NT2/D1 (cell line): Measurements from ENCODE around the gene SLC22A31.
A peak's percentile ranks its signal among the peaks of the same experiment; 100 is the strongest.
"Not testable (repeated sequence)": the region's sequence is repeated elsewhere in the genome, so short reads cannot be mapped to it uniquely, and the experiment has no call there.

ENCODE experiments used
- DNase-seq: peaks from one replicate; pipeline ENCODE4 v3.0.0-alpha.2; 2011; ENCODE audit warnings: low read depth, low spot score
- H3K27me3 ChIP-seq: 2 replicates; pipeline ENCODE4 v1.6.0; 2011; ENCODE audit warnings: mild to moderate bottlenecking; ENCODE audit not compliant: insufficient read length, insufficient read depth
- H3K36me3 ChIP-seq: 2 replicates; pipeline ENCODE4 v1.6.1; 2011; ENCODE audit warnings: mild to moderate bottlenecking, low read length, mixed read lengths; ENCODE audit not compliant: insufficient read depth, insufficient read length
- H3K4me1 ChIP-seq: 2 replicates; pipeline ENCODE4 v1.5.1; 2011; ENCODE audit not compliant: insufficient read depth, insufficient read length
- H3K4me3 ChIP-seq: 2 replicates; pipeline ENCODE4 v1.5.1; 2011; ENCODE audit warnings: low read depth; ENCODE audit not compliant: insufficient read length
- H3K9ac ChIP-seq: 2 replicates; pipeline ENCODE4 v1.6.0; 2011; ENCODE audit warnings: low read depth; ENCODE audit not compliant: insufficient read length
- H3K9me3 ChIP-seq: 2 replicates; pipeline ENCODE4 v1.5.1; 2011; ENCODE audit warnings: mild to moderate bottlenecking, low read length; ENCODE audit not compliant: insufficient read depth
- SUZ12 ChIP-seq: IDR thresholded peaks from 2 replicates; pipeline ENCODE4 v1.6.1; 2011; ENCODE audit not compliant: insufficient read length, insufficient read depth; ENCODE audit errors: extremely low read depth
- YY1 ChIP-seq: IDR thresholded peaks from 2 replicates; pipeline ENCODE4 v1.6.1; 2011; ENCODE audit not compliant: insufficient read length, insufficient read depth
- ZNF274 ChIP-seq: IDR thresholded peaks from 2 replicates; pipeline ENCODE4 v1.6.1; 2011; ENCODE audit warnings: mild to moderate bottlenecking, low read depth, low read length

SLC22A31 gene

DNA sequence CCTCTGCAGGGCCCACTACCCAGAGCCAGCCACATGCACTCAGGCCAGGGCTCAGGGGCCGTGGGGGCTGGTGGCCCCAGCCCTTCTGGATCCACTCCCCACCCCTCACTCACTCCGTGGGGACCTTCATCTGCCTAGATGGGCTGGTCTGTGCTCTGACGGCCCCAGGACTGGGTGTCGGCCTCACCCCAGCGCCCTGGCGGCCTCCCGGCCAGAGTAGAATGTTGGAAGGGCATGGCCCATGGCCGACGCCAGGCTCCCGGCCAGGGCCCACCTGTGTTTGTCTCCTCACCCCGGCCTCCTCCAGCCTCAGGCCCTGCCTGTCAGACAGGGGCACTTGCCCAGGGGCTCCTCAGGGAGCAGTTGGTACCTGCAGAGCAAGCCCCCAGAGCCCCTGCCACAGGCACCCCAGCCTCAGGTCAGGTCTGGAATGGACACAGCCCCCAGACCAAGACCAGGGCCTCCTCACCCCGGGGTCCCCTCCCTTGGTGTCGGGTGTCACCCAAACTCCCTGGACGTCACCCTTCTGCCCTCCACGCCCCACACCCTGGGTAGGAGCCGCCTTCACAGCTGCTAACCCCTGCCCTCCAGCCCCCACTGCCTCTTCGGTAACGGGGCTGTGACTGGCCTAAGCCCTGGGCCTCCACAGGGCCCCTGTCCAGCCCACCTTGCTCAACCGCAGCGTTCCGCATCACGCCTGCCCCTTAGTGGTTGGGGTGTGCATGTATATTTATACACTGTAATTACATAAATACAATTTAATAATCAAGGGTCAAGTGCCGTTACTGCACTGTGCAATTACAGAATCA is 31.8 kb downstream of the SLC22A31 start:
- TF ChIP-seq YY1 (no peak), SUZ12 (no peak), ZNF274 (no peak)
- Histone ChIP-seq H3K9me3 (no peaks in the 10 kb centered on the region), H3K27me3 (peaks cover 27% of the 10 kb centered on the region), H3K36me3 (no peaks in the 10 kb centered on the region), H3K9ac (peak overlapping the region; percentile 42), H3K4me1 (peaks cover 42% of the 10 kb centered on the region), H3K4me3 (no peak overlapping the region)
- DNase-seq = no peak

DNA sequence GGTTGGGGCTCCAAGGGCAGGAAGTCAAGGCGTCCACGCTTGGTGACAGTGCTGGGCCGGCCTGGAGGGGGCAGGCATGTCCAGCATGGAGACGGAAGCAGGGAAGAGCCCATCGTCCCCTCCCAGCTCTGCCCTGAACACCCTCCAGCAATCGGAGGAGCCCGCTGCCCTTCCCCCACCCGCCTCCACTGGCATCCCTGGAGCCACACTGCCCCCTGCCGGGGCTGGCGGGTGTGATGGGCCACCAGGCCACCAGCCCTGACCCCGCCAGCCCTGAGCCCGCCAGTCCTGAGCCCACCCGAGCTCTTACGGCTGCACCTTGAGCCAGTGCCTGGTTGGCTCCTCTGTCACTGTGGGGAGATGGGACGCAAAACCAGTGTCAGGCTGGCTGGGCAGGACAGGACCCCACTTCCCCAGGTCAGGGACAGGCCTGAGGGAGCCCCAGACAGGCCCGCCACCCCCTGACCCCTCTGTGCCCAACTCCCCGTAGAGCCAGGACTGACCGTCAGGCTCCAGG is 32.9 kb downstream of the SLC22A31 start:
- Histone ChIP-seq H3K9me3 (no peaks in the 10 kb centered on the region), H3K36me3 (no peaks in the 10 kb centered on the region), H3K27me3 (peaks cover 24% of the 10 kb centered on the region), H3K9ac (peak overlapping the region; percentile 62), H3K4me3 (no peak overlapping the region), H3K4me1 (peaks cover 35% of the 10 kb centered on the region)
- DNase-seq = peak; percentile 88
- TF ChIP-seq YY1 = no peak
- TF ChIP-seq SUZ12 = no peak
- no peak for TF ChIP-seq ZNF274

DNA sequence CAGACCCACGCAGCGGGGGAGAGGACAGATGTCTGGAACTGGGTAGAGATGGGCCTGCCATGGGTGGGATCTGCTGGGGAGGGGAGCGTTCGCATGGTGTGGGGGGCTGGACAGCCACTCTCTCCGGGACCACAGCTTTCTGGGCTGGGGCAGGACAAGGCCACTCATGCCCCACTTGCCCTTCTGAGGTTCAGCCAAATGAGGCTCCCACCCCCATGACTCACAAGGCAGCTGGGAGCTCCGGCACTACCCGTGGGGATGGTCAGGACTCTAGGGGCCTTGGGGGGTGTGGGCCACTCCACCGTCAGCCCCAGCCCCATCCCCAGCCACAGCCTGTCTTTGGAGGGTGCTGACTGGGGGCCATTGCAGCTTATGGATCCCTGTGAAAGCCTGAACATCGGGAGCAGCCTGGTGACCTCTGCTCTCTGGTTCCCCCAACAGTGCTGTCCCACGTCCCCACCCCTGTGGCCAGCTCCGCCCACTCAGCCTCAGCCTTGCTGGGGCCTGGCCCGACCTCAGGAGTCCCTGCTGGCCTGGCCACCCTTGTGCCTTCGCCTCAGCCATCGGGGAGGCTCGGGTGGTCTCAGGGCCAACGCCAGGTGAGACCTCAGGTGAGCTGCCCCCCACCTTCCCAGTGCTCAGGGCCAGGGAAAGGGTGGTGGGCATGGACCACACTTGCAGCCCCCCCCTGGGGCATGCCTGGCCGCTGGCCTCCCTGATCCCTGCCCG is 33.5 kb downstream of the SLC22A31 start:
- no peak for DNase-seq
- Histone ChIP-seq H3K9me3 (no peaks in the 10 kb centered on the region), H3K27me3 (peaks cover 18% of the 10 kb centered on the region), H3K4me3 (no peak overlapping the region), H3K4me1 (peaks cover 29% of the 10 kb centered on the region), H3K9ac (peak overlapping the region; percentile 14), H3K36me3 (no peaks in the 10 kb centered on the region)
- TF ChIP-seq YY1 (no peak), SUZ12 (no peak), ZNF274 (no peak)

DNA sequence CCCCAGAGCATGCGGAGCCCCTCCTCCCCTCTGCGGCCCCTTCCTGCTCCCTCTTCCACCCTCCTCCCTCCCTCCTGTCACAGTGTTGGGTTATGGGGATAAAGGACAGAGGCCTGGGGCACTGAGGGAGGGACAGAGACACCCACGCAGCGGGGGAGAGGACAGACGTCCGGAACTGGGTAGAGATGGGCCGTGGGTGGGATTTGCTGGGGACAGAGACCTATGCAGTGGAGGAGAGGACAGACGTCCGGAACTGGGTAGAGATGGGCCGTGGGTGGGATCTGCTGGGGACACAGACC is 34.7 kb downstream of the SLC22A31 start:
- H3K36me3 ChIP-seq, H3K4me3 ChIP-seq, DNase-seq, H3K9ac ChIP-seq, H3K9me3 ChIP-seq: not testable (repeated sequence)
- H3K4me1 ChIP-seq = peaks cover 22% of the 10 kb centered on the region
- peaks cover 16% of the 10 kb centered on the region for H3K27me3 ChIP-seq

DNA sequence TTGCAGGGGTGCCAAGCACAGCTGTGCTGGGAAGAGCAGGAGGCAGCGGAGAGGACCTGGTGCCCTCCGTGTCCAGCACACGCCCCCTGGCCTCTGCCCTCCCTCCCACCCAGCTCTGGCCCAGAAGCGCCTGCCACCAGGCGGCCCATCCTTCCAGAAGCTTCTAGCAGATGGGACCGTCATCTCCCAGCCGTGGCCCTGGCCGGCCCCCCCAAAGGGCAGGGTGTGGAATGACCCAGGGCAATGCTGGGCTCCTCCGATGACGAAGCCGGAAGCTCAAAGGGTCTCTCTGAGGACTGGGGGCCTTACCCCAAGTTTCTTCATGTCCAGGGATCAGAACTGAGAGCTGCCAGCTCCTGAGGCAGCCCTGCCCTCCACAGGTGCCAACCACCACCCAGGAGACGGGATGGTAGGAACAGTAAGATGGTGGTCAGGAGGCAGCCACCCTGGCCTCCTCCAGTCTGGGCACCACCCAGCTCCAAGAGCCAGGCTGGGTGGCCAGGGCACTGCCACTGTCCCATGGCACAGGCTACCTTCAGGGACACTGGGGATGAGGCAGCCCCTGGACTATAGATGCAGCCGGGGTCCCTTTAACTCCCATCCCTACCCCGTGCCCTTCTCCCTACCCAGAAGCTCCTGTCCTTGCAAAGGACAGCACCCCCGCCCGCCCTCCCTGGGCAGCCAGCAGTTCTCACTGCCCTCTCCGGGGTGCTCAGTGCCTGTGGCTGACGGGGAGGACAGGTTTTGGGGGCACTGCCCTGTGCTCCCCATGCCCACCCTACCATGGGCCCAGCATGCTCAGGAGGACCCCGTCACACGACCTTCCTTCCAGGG is 35.3 kb downstream of the SLC22A31 start:
- no peak for TF ChIP-seq ZNF274
- TF ChIP-seq YY1 = no peak
- TF ChIP-seq SUZ12 = no peak
- no peak overlapping the region for H3K9ac ChIP-seq

DNA sequence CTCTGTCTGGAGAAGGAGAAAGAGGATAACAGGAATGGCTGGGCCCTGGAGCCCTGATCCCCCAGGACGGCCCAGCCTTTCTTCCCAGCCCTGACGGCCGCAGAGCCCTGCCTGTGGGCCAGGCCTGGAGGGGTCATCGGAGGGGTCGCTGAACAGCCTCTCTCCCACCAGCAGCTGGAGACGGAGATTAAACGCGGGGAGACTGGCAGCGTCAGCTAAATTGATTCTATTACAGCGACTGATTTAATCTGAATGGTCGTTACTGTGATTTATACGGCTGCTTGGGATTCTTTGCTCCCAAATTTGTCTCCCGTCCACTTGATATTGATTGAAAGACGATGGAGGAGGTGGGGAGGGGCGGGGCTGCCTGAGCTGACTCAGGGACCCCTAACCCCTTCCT is 35.9 kb downstream of the SLC22A31 start:
- H3K4me3 ChIP-seq = no peak overlapping the region
- H3K36me3 ChIP-seq = no peaks in the 10 kb centered on the region
- no peak for DNase-seq
- no peaks in the 10 kb centered on the region; the same call in 1 of the 2 replicates for H3K9me3 ChIP-seq
- H3K4me1 ChIP-seq = peaks cover 16% of the 10 kb centered on the region
- TF ChIP-seq YY1 (no peak), ZNF274 (no peak), SUZ12 (no peak)
- H3K27me3 ChIP-seq = peaks cover 4% of the 10 kb centered on the region
- no peak overlapping the region for H3K9ac ChIP-seq

More for the DNA sequence above, 35.3 kb downstream of the SLC22A31 start:
- Histone ChIP-seq H3K36me3 (no peaks in the 10 kb centered on the region), H3K4me1 (peaks cover 16% of the 10 kb centered on the region), H3K9me3 (no peaks in the 10 kb centered on the region; the same call in 1 of the 2 replicates), H3K4me3 (no peak overlapping the region), H3K27me3 (peaks cover 10% of the 10 kb centered on the region)
- no peak for DNase-seq

DNA sequence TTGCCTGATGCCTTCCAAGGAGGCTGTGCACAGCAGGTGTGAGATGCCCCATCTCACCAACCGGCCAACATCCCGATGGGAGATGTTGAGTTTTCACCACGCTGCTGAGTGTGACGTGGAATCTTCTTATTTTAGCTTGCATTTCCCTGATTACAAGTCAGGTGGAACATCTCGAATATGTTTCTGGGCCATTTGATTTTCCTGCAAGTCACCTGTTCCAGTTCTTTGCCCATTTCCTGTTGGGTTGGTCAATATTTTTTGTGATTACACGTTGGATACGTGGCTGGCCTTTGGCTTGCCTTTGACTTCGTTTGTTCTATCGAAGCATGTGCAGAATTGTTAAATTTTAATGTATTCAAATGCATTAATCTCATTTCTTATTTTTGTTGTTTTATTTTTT is 37.0 kb downstream of the SLC22A31 start:
- Histone ChIP-seq H3K9ac (no peak overlapping the region), H3K9me3 (peaks cover 1% of the 10 kb centered on the region), H3K4me3 (no peak overlapping the region), H3K27me3 (peaks cover 4% of the 10 kb centered on the region), H3K36me3 (no peaks in the 10 kb centered on the region), H3K4me1 (peaks cover 11% of the 10 kb centered on the region)
- DNase-seq = no peak
- TF ChIP-seq YY1 (no peak), SUZ12 (no peak), ZNF274 (no peak)
